PFSK-1 (cell line): ENCODE measurements around the gene LSAMP.

Source experiments
- POLR2AphosphoS5 ChIP-seq: IDR thresholded peaks from 2 replicates; pipeline ENCODE4 v1.6.1; 2012; ENCODE audit warnings: low read depth, mild to moderate bottlenecking, control low read depth, low read length, moderate library complexity
- SIN3A ChIP-seq: IDR thresholded peaks from 2 replicates; pipeline ENCODE4 v1.6.1; 2012; ENCODE audit warnings: mild to moderate bottlenecking, low read length, moderate library complexity, borderline replicate concordance; ENCODE audit not compliant: insufficient read depth
- TAF1 ChIP-seq: IDR thresholded peaks from 2 replicates; pipeline ENCODE4 v1.6.1; 2012; ENCODE audit warnings: low read length, control low read depth, borderline replicate concordance; ENCODE audit not compliant: insufficient read depth

DNA sequence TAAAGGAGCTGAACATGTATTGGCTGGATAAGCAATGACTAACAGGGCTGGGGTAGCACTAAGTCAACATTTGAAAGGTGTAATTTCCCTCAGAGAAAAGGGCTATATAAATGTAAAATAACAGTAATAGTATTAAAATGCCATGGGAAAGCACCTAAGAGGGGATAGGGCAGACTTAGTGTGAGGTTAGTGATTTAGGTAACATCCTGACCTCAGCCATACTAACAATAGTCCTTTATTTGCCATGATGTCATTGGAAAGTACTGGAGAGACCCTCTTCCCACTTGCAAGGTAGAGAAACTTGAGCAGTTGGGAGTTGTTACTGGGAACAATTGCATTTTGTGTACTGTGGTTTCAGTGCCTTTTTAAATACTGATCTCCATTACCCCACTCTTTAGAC, 103.4 kb downstream of the LSAMP start:
- no peak for TF ChIP-seq SIN3A
- TF ChIP-seq TAF1: no peak
- no peak for TF ChIP-seq POLR2AphosphoS5
